HEK293 (cell line): ENCODE measurements around the gene PMAIP1.

ENCODE experiments used
- IKZF3 ChIP-seq: fragments of 450-650 bp; IDR thresholded peaks from 2 replicates; pipeline ENCODE4 v1.5.0; 2018; ENCODE audit warnings: missing biosample characterization, mild to moderate bottlenecking, missing genetic modification characterization, moderate library complexity
- MZF1 ChIP-seq: fragments of 450-650 bp; formaldehyde crosslinking; IDR thresholded peaks from 2 replicates; pipeline ENCODE4 v1.5.1; 2017; ENCODE audit warnings: missing biosample characterization, missing genetic modification characterization, borderline replicate concordance
- OSR2 ChIP-seq: fragments of 450-650 bp; formaldehyde crosslinking; IDR thresholded peaks from 2 replicates; pipeline ENCODE4 v1.5.1; 2016; ENCODE audit warnings: missing biosample characterization, missing genetic modification characterization
- SALL2 ChIP-seq: fragments of 450-650 bp; formaldehyde crosslinking; IDR thresholded peaks from 2 replicates; pipeline ENCODE4 v1.5.0; 2017; ENCODE audit warnings: missing biosample characterization, mild to moderate bottlenecking, missing genetic modification characterization, borderline replicate concordance
- ZBTB1 ChIP-seq: fragments of 450-650 bp; formaldehyde crosslinking; IDR thresholded peaks from 2 replicates; pipeline ENCODE4 v1.5.1; 2016; ENCODE audit warnings: missing biosample characterization, missing genetic modification characterization
- ZBTB17 ChIP-seq: fragments of 450-650 bp; formaldehyde crosslinking; IDR thresholded peaks from 2 replicates; pipeline ENCODE4 v1.5.1; 2016; ENCODE audit warnings: missing biosample characterization, missing genetic modification characterization
- ZBTB20 ChIP-seq: fragments of 450-650 bp; formaldehyde crosslinking; IDR thresholded peaks from 2 replicates; pipeline ENCODE4 v1.5.1; 2016; ENCODE audit warnings: missing biosample characterization, missing genetic modification characterization
- ZIC2 ChIP-seq: fragments of 450-650 bp; formaldehyde crosslinking; IDR thresholded peaks from 2 replicates; pipeline ENCODE4 v1.5.1; 2016; ENCODE audit warnings: missing biosample characterization, missing genetic modification characterization
- ZNF10 ChIP-seq: fragments of 450-650 bp; formaldehyde crosslinking; IDR thresholded peaks from 2 replicates; pipeline ENCODE4 v1.5.1; 2017; ENCODE audit warnings: missing biosample characterization, missing genetic modification characterization
- ZNF133 ChIP-seq: fragments of 450-650 bp; formaldehyde crosslinking; IDR thresholded peaks from 2 replicates; pipeline ENCODE4 v1.5.1; 2016; ENCODE audit warnings: missing biosample characterization, missing genetic modification characterization
- ZNF140 ChIP-seq: fragments of 450-650 bp; formaldehyde crosslinking; IDR thresholded peaks from 2 replicates; pipeline ENCODE4 v1.5.1; 2016; ENCODE audit warnings: missing biosample characterization, missing genetic modification characterization
- ZNF202 ChIP-seq: fragments of 450-650 bp; formaldehyde crosslinking; IDR thresholded peaks from 2 replicates; pipeline ENCODE4 v1.5.1; 2016; ENCODE audit warnings: missing biosample characterization, missing genetic modification characterization, borderline replicate concordance
- ZNF214 ChIP-seq: fragments of 450-650 bp; formaldehyde crosslinking; IDR thresholded peaks from 2 replicates; pipeline ENCODE4 v1.5.1; 2017; ENCODE audit warnings: missing biosample characterization, mild to moderate bottlenecking, missing genetic modification characterization, borderline replicate concordance
- ZNF280D ChIP-seq: fragments of 450-650 bp; formaldehyde crosslinking; IDR thresholded peaks from 2 replicates; pipeline ENCODE4 v1.5.1; 2016; ENCODE audit warnings: missing biosample characterization, missing genetic modification characterization
- ZNF423 ChIP-seq: fragments of 450-650 bp; formaldehyde crosslinking; IDR thresholded peaks from 2 replicates; pipeline ENCODE4 v1.5.1; 2016; ENCODE audit warnings: missing biosample characterization, missing genetic modification characterization
- ZNF514 ChIP-seq: fragments of 450-650 bp; formaldehyde crosslinking; IDR thresholded peaks from 2 replicates; pipeline ENCODE4 v1.5.1; 2016; ENCODE audit warnings: missing biosample characterization, missing genetic modification characterization
- ZNF629 ChIP-seq: fragments of 450-650 bp; formaldehyde crosslinking; IDR thresholded peaks from 2 replicates; pipeline ENCODE4 v1.5.1; 2017; ENCODE audit warnings: missing biosample characterization, missing genetic modification characterization
- ZNF701 ChIP-seq: fragments of 450-650 bp; formaldehyde crosslinking; IDR thresholded peaks from 2 replicates; pipeline ENCODE4 v1.5.1; 2016; ENCODE audit warnings: missing biosample characterization, missing genetic modification characterization
- ZNF704 ChIP-seq: fragments of 450-650 bp; formaldehyde crosslinking; IDR thresholded peaks from 2 replicates; pipeline ENCODE4 v1.5.1; 2016; ENCODE audit warnings: missing biosample characterization, missing genetic modification characterization
- ZNF76 ChIP-seq: fragments of 450-650 bp; formaldehyde crosslinking; IDR thresholded peaks from 2 replicates; pipeline ENCODE4; 2016; ENCODE audit warnings: low read depth, missing biosample characterization, missing genetic modification characterization, borderline replicate concordance
- ZNF785 ChIP-seq: fragments of 450-650 bp; formaldehyde crosslinking; IDR thresholded peaks from 2 replicates; pipeline ENCODE4 v1.5.1; 2016; ENCODE audit warnings: missing biosample characterization, missing genetic modification characterization
- ZSCAN5A ChIP-seq: fragments of 450-650 bp; formaldehyde crosslinking; IDR thresholded peaks from 2 replicates; pipeline ENCODE4 v1.5.1; 2016; ENCODE audit warnings: missing biosample characterization, missing genetic modification characterization
- TF ChIP-seq, protein P1 (sequence below): fragments of 450-650 bp; formaldehyde crosslinking; IDR thresholded peaks from 2 replicates; pipeline ENCODE4 v1.5.1; 2016; ENCODE audit warnings: missing biosample characterization, missing genetic modification characterization
- TF ChIP-seq, protein P2 (sequence below): fragments of 450-650 bp; formaldehyde crosslinking; IDR thresholded peaks from 2 replicates; pipeline ENCODE4 v1.5.1; 2017; ENCODE audit warnings: missing biosample characterization, missing genetic modification characterization
- TF ChIP-seq, protein P3 (sequence below): fragments of 450-650 bp; formaldehyde crosslinking; IDR thresholded peaks from 2 replicates; pipeline ENCODE4; 2016; ENCODE audit warnings: missing biosample characterization, missing genetic modification characterization
- TF ChIP-seq, protein P4 (sequence below): fragments of 450-650 bp; formaldehyde crosslinking; conservative IDR thresholded peaks from 2 replicates; pipeline ENCODE4 v1.5.1; 2016; ENCODE audit warnings: low read depth, missing biosample characterization, missing genetic modification characterization

Gene PMAIP1

GRCh38 chr18:59900222-59901128 lies 679 bp downstream of the PMAIP1 start (continued):
- TF ChIP-seq ZNF202 (no peak), ZNF701 (no peak), ZBTB17 (tag by site-specific recombination) (no peak; the same call in 1 of the 2 replicates), OSR2 (tag by site-specific recombination) (no peak), MZF1 (tag by site-specific recombination) (no peak), ZBTB20 (peak; percentile 56), ZNF140 (no peak), SALL2 (tag by site-specific recombination) (no peak), ZNF10 (tag by site-specific recombination) (no peak), ZBTB1 (tag by site-specific recombination) (no peak), ZNF704 (tag by site-specific recombination) (no peak), ZNF785 (no peak), ZNF280D (tag by site-specific recombination) (no peak), ZNF76 (tag by site-specific recombination) (no peak), ZNF629 (tag by site-specific recombination) (no peak), ZNF214 (tag by site-specific recombination) (no peak), ZNF133 (tag by site-specific recombination) (no peak), ZSCAN5A (no peak), IKZF3 (tag by site-specific recombination) (no peak; the same call in 1 of the 2 replicates), ZNF423 (no peak), ZIC2 (tag by site-specific recombination) (no peak), ZNF514 (no peak)
- TF ChIP-seq, protein P1, sequence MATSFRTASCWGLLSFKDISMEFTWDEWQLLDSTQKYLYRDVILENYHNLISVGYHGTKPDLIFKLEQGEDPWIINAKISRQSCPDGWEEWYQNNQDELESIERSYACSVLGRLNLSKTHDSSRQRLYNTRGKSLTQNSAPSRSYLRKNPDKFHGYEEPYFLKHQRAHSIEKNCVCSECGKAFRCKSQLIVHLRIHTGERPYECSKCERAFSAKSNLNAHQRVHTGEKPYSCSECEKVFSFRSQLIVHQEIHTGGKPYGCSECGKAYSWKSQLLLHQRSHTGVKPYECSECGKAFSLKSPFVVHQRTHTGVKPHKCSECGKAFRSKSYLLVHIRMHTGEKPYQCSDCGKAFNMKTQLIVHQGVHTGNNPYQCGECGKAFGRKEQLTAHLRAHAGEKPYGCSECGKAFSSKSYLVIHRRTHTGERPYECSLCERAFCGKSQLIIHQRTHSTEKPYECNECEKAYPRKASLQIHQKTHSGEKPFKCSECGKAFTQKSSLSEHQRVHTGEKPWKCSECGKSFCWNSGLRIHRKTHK (tag by site-specific recombination) = no peak
- TF ChIP-seq, protein P2, sequence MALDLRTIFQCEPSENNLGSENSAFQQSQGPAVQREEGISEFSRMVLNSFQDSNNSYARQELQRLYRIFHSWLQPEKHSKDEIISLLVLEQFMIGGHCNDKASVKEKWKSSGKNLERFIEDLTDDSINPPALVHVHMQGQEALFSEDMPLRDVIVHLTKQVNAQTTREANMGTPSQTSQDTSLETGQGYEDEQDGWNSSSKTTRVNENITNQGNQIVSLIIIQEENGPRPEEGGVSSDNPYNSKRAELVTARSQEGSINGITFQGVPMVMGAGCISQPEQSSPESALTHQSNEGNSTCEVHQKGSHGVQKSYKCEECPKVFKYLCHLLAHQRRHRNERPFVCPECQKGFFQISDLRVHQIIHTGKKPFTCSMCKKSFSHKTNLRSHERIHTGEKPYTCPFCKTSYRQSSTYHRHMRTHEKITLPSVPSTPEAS (tag by site-specific recombination) = no peak
- TF ChIP-seq, protein P3, sequence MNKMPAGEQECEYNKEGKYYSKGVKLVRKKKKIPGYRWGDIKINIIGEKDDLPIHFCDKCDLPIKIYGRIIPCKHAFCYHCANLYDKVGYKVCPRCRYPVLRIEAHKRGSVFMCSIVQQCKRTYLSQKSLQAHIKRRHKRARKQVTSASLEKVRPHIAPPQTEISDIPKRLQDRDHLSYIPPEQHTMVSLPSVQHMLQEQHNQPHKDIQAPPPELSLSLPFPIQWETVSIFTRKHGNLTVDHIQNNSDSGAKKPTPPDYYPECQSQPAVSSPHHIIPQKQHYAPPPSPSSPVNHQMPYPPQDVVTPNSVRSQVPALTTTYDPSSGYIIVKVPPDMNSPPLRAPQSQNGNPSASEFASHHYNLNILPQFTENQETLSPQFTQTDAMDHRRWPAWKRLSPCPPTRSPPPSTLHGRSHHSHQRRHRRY (tag by site-specific recombination) = 0 out of 2 replicates have a peak, but pooled peaks have one; percentile 34
- TF ChIP-seq, protein P4, sequence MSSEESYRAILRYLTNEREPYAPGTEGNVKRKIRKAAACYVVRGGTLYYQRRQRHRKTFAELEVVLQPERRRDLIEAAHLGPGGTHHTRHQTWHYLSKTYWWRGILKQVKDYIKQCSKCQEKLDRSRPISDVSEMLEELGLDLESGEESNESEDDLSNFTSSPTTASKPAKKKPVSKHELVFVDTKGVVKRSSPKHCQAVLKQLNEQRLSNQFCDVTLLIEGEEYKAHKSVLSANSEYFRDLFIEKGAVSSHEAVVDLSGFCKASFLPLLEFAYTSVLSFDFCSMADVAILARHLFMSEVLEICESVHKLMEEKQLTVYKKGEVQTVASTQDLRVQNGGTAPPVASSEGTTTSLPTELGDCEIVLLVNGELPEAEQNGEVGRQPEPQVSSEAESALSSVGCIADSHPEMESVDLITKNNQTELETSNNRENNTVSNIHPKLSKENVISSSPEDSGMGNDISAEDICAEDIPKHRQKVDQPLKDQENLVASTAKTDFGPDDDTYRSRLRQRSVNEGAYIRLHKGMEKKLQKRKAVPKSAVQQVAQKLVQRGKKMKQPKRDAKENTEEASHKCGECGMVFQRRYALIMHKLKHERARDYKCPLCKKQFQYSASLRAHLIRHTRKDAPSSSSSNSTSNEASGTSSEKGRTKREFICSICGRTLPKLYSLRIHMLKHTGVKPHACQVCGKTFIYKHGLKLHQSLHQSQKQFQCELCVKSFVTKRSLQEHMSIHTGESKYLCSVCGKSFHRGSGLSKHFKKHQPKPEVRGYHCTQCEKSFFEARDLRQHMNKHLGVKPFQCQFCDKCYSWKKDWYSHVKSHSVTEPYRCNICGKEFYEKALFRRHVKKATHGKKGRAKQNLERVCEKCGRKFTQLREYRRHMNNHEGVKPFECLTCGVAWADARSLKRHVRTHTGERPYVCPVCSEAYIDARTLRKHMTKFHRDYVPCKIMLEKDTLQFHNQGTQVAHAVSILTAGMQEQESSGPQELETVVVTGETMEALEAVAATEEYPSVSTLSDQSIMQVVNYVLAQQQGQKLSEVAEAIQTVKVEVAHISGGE (tag by site-specific recombination) = no peak
